Measurements from ENCODE around the gene WIPI1. TPM values are rescaled to one million over a fixed set of nuclear protein-coding genes. Genes with fewer than 3 reads are reported as not detected.

WIPI1 gene
- total and polyA plus RNA-seq, 9 of the 15 experiments (the other 6 are each of a cell fraction or from before 2014, with no cell fraction given), result 3.7 to 23.5 (median 11.8) TPM

DNA sequence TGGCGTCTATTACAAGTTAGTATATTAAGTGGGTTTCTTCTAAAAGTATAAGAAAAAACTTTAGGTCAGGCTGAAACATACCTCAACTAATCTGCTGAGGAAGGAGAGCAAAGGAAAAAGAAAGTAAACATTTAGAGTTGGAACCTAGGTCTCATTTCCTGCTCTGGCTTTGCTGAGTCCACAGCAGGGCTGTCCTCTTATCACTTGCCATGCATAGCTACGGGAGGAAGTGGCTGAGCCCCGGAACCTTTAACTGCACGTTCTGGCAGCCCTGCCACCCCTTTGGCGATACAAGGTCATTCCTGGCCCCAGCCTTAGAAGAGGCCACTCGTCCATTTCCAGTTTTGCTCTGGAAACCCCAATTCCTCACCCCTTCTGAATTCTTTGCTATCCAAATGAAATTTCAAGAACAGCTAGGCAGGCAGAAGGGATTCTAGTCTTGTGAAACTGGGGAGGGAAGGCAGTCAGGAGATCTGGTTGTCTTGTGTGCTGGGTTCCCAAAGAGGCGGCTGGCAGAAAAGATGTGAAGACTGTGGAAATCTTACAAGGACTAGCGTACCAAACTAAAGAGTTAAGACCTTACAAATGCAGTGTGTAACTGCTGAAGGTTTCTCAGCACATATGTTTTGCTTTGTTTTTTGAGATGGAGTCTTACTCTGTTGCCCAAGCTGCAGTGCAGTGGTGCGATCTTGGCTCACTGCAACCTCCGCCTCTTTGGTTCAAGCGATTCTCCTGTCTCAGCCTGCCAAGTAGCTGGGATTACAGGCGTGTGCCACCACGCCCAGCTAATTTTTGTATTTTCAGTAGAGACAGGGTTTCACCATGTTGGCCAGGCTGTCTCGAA lies 19.1 kb downstream of the WIPI1 start (continued):
- TF ChIP-seq, protein P1, sequence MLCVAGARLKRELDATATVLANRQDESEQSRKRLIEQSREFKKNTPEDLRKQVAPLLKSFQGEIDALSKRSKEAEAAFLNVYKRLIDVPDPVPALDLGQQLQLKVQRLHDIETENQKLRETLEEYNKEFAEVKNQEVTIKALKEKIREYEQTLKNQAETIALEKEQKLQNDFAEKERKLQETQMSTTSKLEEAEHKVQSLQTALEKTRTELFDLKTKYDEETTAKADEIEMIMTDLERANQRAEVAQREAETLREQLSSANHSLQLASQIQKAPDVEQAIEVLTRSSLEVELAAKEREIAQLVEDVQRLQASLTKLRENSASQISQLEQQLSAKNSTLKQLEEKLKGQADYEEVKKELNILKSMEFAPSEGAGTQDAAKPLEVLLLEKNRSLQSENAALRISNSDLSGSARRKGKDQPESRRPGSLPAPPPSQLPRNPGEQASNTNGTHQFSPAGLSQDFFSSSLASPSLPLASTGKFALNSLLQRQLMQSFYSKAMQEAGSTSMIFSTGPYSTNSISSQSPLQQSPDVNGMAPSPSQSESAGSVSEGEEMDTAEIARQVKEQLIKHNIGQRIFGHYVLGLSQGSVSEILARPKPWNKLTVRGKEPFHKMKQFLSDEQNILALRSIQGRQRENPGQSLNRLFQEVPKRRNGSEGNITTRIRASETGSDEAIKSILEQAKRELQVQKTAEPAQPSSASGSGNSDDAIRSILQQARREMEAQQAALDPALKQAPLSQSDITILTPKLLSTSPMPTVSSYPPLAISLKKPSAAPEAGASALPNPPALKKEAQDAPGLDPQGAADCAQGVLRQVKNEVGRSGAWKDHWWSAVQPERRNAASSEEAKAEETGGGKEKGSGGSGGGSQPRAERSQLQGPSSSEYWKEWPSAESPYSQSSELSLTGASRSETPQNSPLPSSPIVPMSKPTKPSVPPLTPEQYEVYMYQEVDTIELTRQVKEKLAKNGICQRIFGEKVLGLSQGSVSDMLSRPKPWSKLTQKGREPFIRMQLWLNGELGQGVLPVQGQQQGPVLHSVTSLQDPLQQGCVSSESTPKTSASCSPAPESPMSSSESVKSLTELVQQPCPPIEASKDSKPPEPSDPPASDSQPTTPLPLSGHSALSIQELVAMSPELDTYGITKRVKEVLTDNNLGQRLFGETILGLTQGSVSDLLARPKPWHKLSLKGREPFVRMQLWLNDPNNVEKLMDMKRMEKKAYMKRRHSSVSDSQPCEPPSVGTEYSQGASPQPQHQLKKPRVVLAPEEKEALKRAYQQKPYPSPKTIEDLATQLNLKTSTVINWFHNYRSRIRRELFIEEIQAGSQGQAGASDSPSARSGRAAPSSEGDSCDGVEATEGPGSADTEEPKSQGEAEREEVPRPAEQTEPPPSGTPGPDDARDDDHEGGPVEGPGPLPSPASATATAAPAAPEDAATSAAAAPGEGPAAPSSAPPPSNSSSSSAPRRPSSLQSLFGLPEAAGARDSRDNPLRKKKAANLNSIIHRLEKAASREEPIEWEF (CRISPR knock-in tag; IDR thresholded peaks at IDR 0.05), result no peak; the same call in 1 of the 2 replicates
- TF ChIP-seq, protein P2, sequence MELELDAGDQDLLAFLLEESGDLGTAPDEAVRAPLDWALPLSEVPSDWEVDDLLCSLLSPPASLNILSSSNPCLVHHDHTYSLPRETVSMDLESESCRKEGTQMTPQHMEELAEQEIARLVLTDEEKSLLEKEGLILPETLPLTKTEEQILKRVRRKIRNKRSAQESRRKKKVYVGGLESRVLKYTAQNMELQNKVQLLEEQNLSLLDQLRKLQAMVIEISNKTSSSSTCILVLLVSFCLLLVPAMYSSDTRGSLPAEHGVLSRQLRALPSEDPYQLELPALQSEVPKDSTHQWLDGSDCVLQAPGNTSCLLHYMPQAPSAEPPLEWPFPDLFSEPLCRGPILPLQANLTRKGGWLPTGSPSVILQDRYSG (tag; conservative IDR thresholded peaks at IDR 0.05; ENCODE audit: low read depth), result no peak; the same call in 1 of the 2 replicates
- TF ChIP-seq BCOR (IDR thresholded peaks at IDR 0.05) (peak; percentile 50; the same call in 1 of the 2 replicates), NUFIP1 (IDR thresholded peaks at IDR 0.05; ENCODE audit: partially characterized antibody) (no peak), FOXK1 (CRISPR knock-in tag; IDR thresholded peaks at IDR 0.05; ENCODE audit: borderline replicate concordance) (no peak), SAP30 (IDR thresholded peaks at IDR 0.05; ENCODE audit: borderline replicate concordance, insufficient read depth, low read depth, low read length, poor library complexity, severe bottlenecking) (no peak), ARHGAP35 (IDR thresholded peaks at IDR 0.05; ENCODE audit: partially characterized antibody) (no peak), PURB (CRISPR knock-in tag; IDR thresholded peaks at IDR 0.05; ENCODE audit: low read depth) (no peak), POLR2G (IDR thresholded peaks at IDR 0.05; ENCODE audit: low read depth, low read length) (no peak), TEAD4 (IDR thresholded peaks at IDR 0.05; ENCODE audit: low read length) (peak; percentile 61), TEAD4 (CRISPR knock-in tag; IDR thresholded peaks at IDR 0.05; ENCODE audit: borderline replicate concordance) (no peak), SNIP1 (IDR thresholded peaks at IDR 0.05; ENCODE audit: low read depth) (no peak), SAFB (IDR thresholded peaks at IDR 0.05; ENCODE audit: borderline replicate concordance, low read depth, low read length) (no peak), ZNF436 (CRISPR knock-in tag; IDR thresholded peaks at IDR 0.05) (no peak), LEF1 (IDR thresholded peaks at IDR 0.05) (peak; percentile 29; the same call in 1 of the 2 replicates), ZFP36 (IDR thresholded peaks at IDR 0.05; ENCODE audit: low read depth, low read length, partially characterized antibody) (peak; percentile 11)
- TF ChIP-seq, protein P3, sequence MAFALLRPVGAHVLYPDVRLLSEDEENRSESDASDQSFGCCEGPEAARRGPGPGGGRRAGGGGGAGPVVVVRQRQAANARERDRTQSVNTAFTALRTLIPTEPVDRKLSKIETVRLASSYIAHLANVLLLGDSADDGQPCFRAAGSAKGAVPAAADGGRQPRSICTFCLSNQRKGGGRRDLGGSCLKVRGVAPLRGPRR (CRISPR knock-in tag; IDR thresholded peaks at IDR 0.05), result no peak
- TF ChIP-seq, protein P4, sequence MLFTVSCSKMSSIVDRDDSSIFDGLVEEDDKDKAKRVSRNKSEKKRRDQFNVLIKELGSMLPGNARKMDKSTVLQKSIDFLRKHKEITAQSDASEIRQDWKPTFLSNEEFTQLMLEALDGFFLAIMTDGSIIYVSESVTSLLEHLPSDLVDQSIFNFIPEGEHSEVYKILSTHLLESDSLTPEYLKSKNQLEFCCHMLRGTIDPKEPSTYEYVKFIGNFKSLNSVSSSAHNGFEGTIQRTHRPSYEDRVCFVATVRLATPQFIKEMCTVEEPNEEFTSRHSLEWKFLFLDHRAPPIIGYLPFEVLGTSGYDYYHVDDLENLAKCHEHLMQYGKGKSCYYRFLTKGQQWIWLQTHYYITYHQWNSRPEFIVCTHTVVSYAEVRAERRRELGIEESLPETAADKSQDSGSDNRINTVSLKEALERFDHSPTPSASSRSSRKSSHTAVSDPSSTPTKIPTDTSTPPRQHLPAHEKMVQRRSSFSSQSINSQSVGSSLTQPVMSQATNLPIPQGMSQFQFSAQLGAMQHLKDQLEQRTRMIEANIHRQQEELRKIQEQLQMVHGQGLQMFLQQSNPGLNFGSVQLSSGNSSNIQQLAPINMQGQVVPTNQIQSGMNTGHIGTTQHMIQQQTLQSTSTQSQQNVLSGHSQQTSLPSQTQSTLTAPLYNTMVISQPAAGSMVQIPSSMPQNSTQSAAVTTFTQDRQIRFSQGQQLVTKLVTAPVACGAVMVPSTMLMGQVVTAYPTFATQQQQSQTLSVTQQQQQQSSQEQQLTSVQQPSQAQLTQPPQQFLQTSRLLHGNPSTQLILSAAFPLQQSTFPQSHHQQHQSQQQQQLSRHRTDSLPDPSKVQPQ (CRISPR knock-in tag; IDR thresholded peaks at IDR 0.05; ENCODE audit: borderline replicate concordance), result peak; percentile 16; the same call in 1 of the 2 replicates

Measured in K562 (cell line).